Body of pancreas (tissue), 4 donors: ENCODE data around the gene IGF2BP1. TPM values are rescaled to one million over a fixed set of nuclear protein-coding genes. Genes with fewer than 3 reads are reported as not detected.

Source experiments
- ATAC-seq: fragments of 150-250 bp; one replicate; pipeline ENCODE4 v1.9.1; 2016
- DNase-seq, 4 donors: peaks; one replicate each; pipeline ENCODE4 v3.0.0-alpha.2; 2019
- H3K27ac ChIP-seq, 4 donors: fragments of 200-600 bp; sonication (generic); 1 replicate in 3 of 4; 2 replicates in 1 of 4; pipeline versions ENCODE4 v1.5.1 to v1.6.1; 2016 to 2019; ENCODE audit warnings: mild to moderate bottlenecking in 1 of 4, mixed read lengths in 1 of 4, moderate library complexity in 1 of 4
- H3K27me3 ChIP-seq, 2 donors: fragments of 200-600 bp; sonication (generic); one replicate each; pipeline ENCODE4 v1.6.0; 2016; ENCODE audit warnings: mild to moderate bottlenecking in 1 of 2
- H3K36me3 ChIP-seq, 2 donors: fragments of 200-600 bp; sonication (generic); replicated peaks in 1 of 2; 2 replicates each; pipeline ENCODE4 v1.5.1; 2016; ENCODE audit warnings: low read depth in 2 of 2; ENCODE audit not compliant: insufficient read depth in 1 of 2
- H3K4me1 ChIP-seq: fragments of 200-600 bp; sonication (generic); one replicate; pipeline ENCODE4 v1.6.0; 2016
- H3K4me3 ChIP-seq, 2 donors: fragments of 200-600 bp; sonication (generic); 1 replicate in 1 of 2; 2 replicates in 1 of 2; pipeline ENCODE4 v1.5.1; 2016 to 2019
- H3K9me3 ChIP-seq, 3 donors: fragments of 200-600 bp; sonication (generic); 1 replicate in 2 of 3; 2 replicates in 1 of 3; pipeline ENCODE4 v1.5.1; 2016
- CTCF ChIP-seq, 7 experiments: fragments of 450-650 bp in 4 of 7; fragments of 200-600 bp in 3 of 7; sonication (generic) in 3 of 7; IDR thresholded peaks; one replicate each; pipeline ENCODE4 v1.5.1; 2016 to 2019; ENCODE audit warnings: antibody characterized with exemption in 7 of 7
- POLR2A ChIP-seq, 3 donors: fragments of 450-650 bp; IDR thresholded peaks; one replicate each; pipeline ENCODE4 v1.6.1; 2016; ENCODE audit warnings: antibody characterized with exemption in 3 of 3, mild to moderate bottlenecking in 2 of 3
- WGBS, 2 donors: methylation state at CpG; one replicate each; pipeline ENCODE4 v1.1.5; 2017; 5-methylcytosine and 5-hydroxymethylcytosine counted together
- intact Hi-C: fragments of 100-400 bp; cut with DNase I; formaldehyde crosslinking; loops from one replicate; pipeline ENCODE4 v1.15.1; 2023
- total RNA-seq, 2 donors: library from RNA; depleted of rRNA; stranded (reverse); fragments of >200 nt; gene quantifications; one replicate each; pipeline ENCODE4 v1.1.0, GENCODE V29; 2016

The IGF2BP1 gene
- total RNA-seq, 2 donors from 2014 or later = not detected

- ATAC-seq (no peak), DNase-seq (no peak)
- H3K36me3 ChIP-seq = no peaks in the 10 kb centered on the region
- TF ChIP-seq CTCF (IDR thresholded peaks at IDR 0.05) (no peak), POLR2A (IDR thresholded peaks at IDR 0.05) (no peak)
- H3K27me3 ChIP-seq = peaks cover 7 to 59% of the 10 kb centered on the region in 2 donors
- H3K9me3 ChIP-seq = no peaks in the 10 kb centered on the region
- H3K4me3 ChIP-seq = no peak overlapping the region
- peaks cover 31% of the 10 kb centered on the region for H3K4me1 ChIP-seq
- intact Hi-C loops = no loop called here
- no peak overlapping the region for H3K27ac ChIP-seq
- WGBS, 2 donors = 7% methylated on average over 23 of the region's 23 CpGs
These were observed 473 bp upstream of the IGF2BP1 start for GRCh38 chr17:48996722-48997102.

GRCh38 chr17:48997827-48998586 lies 822 bp downstream of the IGF2BP1 start:
- WGBS, 2 donors = 4 to 7% methylated on average over 31 to 54 of the region's 63 CpGs
- no peak for DNase-seq
- Histone ChIP-seq H3K36me3 (no peaks in the 10 kb centered on the region), H3K27me3 (peaks cover 7 to 64% of the 10 kb centered on the region in 2 donors), H3K27ac (no peak overlapping the region), H3K9me3 (no peaks in the 10 kb centered on the region), H3K4me1 (peaks cover 31% of the 10 kb centered on the region), H3K4me3 (no peak overlapping the region)
- ATAC-seq = no peak
- intact Hi-C loops = no loop called here
- TF ChIP-seq POLR2A (IDR thresholded peaks at IDR 0.05) (no peak), CTCF (IDR thresholded peaks at IDR 0.05) (no peak)

- 13 to 21% methylated on average over 19 to 25 of the region's 25 CpGs for WGBS, 2 donors
- H3K4me3 ChIP-seq = no peak overlapping the region
- no peak for ATAC-seq
These were observed 1.6 kb downstream of the IGF2BP1 start for GRCh38 chr17:48998587-48999440.

GRCh38 chr17:49000943-49001342 lies 3.8 kb downstream of the IGF2BP1 start:
- no peaks in the 10 kb centered on the region for H3K36me3 ChIP-seq
- ATAC-seq = no peak
- H3K27me3 ChIP-seq = peaks cover 2 to 56% of the 10 kb centered on the region in 2 donors
- no peak for DNase-seq
- TF ChIP-seq CTCF (IDR thresholded peaks at IDR 0.05) = no peak
- no peak for TF ChIP-seq POLR2A (IDR thresholded peaks at IDR 0.05)
- peaks cover 26% of the 10 kb centered on the region for H3K4me1 ChIP-seq
- no peak overlapping the region for H3K27ac ChIP-seq
- intact Hi-C loops = no loop called here
- no peak overlapping the region for H3K4me3 ChIP-seq
- no peaks in the 10 kb centered on the region for H3K9me3 ChIP-seq
- WGBS, 2 donors = 48% methylated on average over 1 of the region's 1 CpG

More at GRCh38 chr17:48998587-48999440, 1.6 kb downstream of the IGF2BP1 start:
- peaks cover 31% of the 10 kb centered on the region for H3K4me1 ChIP-seq
- H3K36me3 ChIP-seq = no peaks in the 10 kb centered on the region
- no peaks in the 10 kb centered on the region for H3K9me3 ChIP-seq
- DNase-seq = no peak
- peaks cover 7 to 68% of the 10 kb centered on the region in 2 donors for H3K27me3 ChIP-seq
- no peak overlapping the region for H3K27ac ChIP-seq
- intact Hi-C loops = no loop called here
- no peak for TF ChIP-seq CTCF (IDR thresholded peaks at IDR 0.05)
- TF ChIP-seq POLR2A (IDR thresholded peaks at IDR 0.05) = no peak
